ENCODE results near the gene INPP5F. TPM values are rescaled to one million over a fixed set of nuclear protein-coding genes. Genes with fewer than 3 reads are reported as not detected.

Gene INPP5F
- total and polyA plus RNA-seq, 2 of the 13 experiments (the other 11 are each of a cell fraction or from before 2014, with no cell fraction given) = 12.5 to 15.7 TPM

- TF ChIP-seq ZNF121 (CRISPR knock-in tag; IDR thresholded peaks at IDR 0.05) = no peak
- TF ChIP-seq ARNT2 (CRISPR knock-in tag; IDR thresholded peaks at IDR 0.05; ENCODE audit: low read depth) = 0 out of 2 replicates have a peak, but pooled peaks have one; percentile 30
- no peak for TF ChIP-seq RARA (CRISPR knock-in tag; IDR thresholded peaks at IDR 0.05)
- no peak for TF ChIP-seq ZBTB26 (CRISPR knock-in tag; IDR thresholded peaks at IDR 0.05; ENCODE audit: borderline replicate concordance)
- peak; percentile 81 for TF ChIP-seq SP4 (CRISPR knock-in tag; IDR thresholded peaks at IDR 0.05)
- TF ChIP-seq ATF5 (CRISPR knock-in tag; IDR thresholded peaks at IDR 0.05; ENCODE audit: low read depth) = no peak
- TF ChIP-seq MNT (IDR thresholded peaks at IDR 0.05) = peak; percentile 23; the same call in 1 of the 2 replicates
- no peak; the same call in 1 of the 2 replicates for TF ChIP-seq ZNF790 (CRISPR knock-in tag; IDR thresholded peaks at IDR 0.05; ENCODE audit: borderline replicate concordance)
- peak; percentile 29; the same call in 1 of the 2 replicates for TF ChIP-seq SAFB2 (CRISPR knock-in tag; IDR thresholded peaks at IDR 0.05; ENCODE audit: borderline replicate concordance, low read depth)
- TF ChIP-seq IRF2 (CRISPR knock-in tag; IDR thresholded peaks at IDR 0.05) = no peak
- 0 out of 2 replicates have a peak, but pooled peaks have one; percentile 8 for TF ChIP-seq ZNF235 (CRISPR knock-in tag; IDR thresholded peaks at IDR 0.05; ENCODE audit: borderline replicate concordance)
- TF ChIP-seq POGK (CRISPR knock-in tag; conservative IDR thresholded peaks at IDR 0.05) = 0 out of 2 replicates have a peak, but pooled peaks have one; percentile 48
- peak; percentile 41; the same call in 1 of the 2 replicates for TF ChIP-seq ARID4A (CRISPR knock-in tag; IDR thresholded peaks at IDR 0.05; ENCODE audit: borderline replicate concordance)
- TF ChIP-seq ZNF607 (CRISPR knock-in tag; IDR thresholded peaks at IDR 0.05; ENCODE audit: borderline replicate concordance) = peak; percentile 43; the same call in 1 of the 2 replicates
- TF ChIP-seq ZNF263 (CRISPR knock-in tag; IDR thresholded peaks at IDR 0.05) = peak; percentile 56; the same call in 1 of the 2 replicates
- no peak for TF ChIP-seq RFX5 (IDR thresholded peaks at IDR 0.05; ENCODE audit: low read depth, low read length)
- TF ChIP-seq MXI1 (IDR thresholded peaks at IDR 0.05; ENCODE audit: borderline replicate concordance, low read depth, low read length) = peak; percentile 31; the same call in 1 of the 3 replicates
- TF ChIP-seq ZFY (CRISPR knock-in tag; IDR thresholded peaks at IDR 0.05) = peak; percentile 66
These were observed at the start of gene INPP5F (continued) for GRCh38 chr10:119725828-119726675.
